Uterus (tissue), 4 donors: ENCODE results near the gene LIFR. TPM values are rescaled to one million over a fixed set of nuclear protein-coding genes. Genes with fewer than 3 reads are reported as not detected.
A peak's percentile ranks its signal among the peaks of the same experiment; 100 is the strongest.

ENCODE experiments used
- DNase-seq, 2 donors: peaks; one replicate each; pipeline ENCODE4 v3.0.0-alpha.2; 2019 to 2020
- H3K27ac ChIP-seq, 2 donors: fragments of 200-600 bp; sonication (generic); 1 replicate in 1 of 2; 2 replicates in 1 of 2; pipeline ENCODE4 v1.5.1; 2016 to 2018
- H3K27me3 ChIP-seq, 2 donors: fragments of 200-600 bp; sonication (generic); one replicate each; pipeline ENCODE4 v1.5.1; 2018 to 2019; ENCODE audit warnings: control low read depth in 1 of 2
- H3K36me3 ChIP-seq, 2 donors: fragments of 200-600 bp; sonication (generic); one replicate each; pipeline ENCODE4 v1.5.1; 2019; ENCODE audit warnings: control low read depth in 1 of 2
- H3K4me1 ChIP-seq, 2 donors: fragments of 200-600 bp; sonication (generic); one replicate each; pipeline ENCODE4 v1.5.1; 2018 to 2019; ENCODE audit warnings: control low read depth in 1 of 2
- H3K4me3 ChIP-seq, 2 donors: fragments of 200-600 bp; sonication (generic); 1 replicate in 1 of 2; 2 replicates in 1 of 2; pipeline ENCODE4 v1.5.1; 2018 to 2019; ENCODE audit warnings: mild to moderate bottlenecking in 1 of 2
- H3K9me3 ChIP-seq, 2 donors: fragments of 200-600 bp; sonication (generic); one replicate each; pipeline ENCODE4 v1.5.1; 2019; ENCODE audit warnings: control low read depth in 1 of 2
- POLR2A ChIP-seq, 2 donors: fragments of 450-650 bp; IDR thresholded peaks; one replicate each; pipeline ENCODE4 v1.6.1; 2016; ENCODE audit warnings: antibody characterized with exemption in 2 of 2, mild to moderate bottlenecking in 1 of 2, moderate library complexity in 1 of 2
- intact Hi-C: fragments of 100-400 bp; cut with DNase I; formaldehyde crosslinking; loops from one replicate; pipeline ENCODE4 v1.15.1; 2023; ENCODE audit warnings: low total_unique reads
- microRNA-seq: library from miRNA; unstranded; fragments of <30 nt; microRNA quantifications from one replicate; pipeline ENCODE4, GENCODE V29; 2016; ENCODE audit warnings: borderline microRNAs expressed, borderline replicate concordance
- small RNA-seq: library from RNA; depleted of rRNA; stranded (forward); fragments of <200 nt; gene quantifications from one replicate; pipeline ENCODE3, GENCODE V24; 2016
- total RNA-seq, 4 donors: library from RNA; depleted of rRNA in 3 of 4; stranded (reverse); fragments of >200 nt in 3 of 4; gene quantifications; one replicate each; pipeline versions ENCODE4 v1.1.0 to v1.2.4, GENCODE V29; 2014 to 2023
- TF ChIP-seq, protein P1 (sequence below), 4 experiments: fragments of 200-600 bp in 2 of 4; fragments of 450-650 bp in 2 of 4; sonication (generic) in 2 of 4; IDR thresholded peaks; one replicate each; pipeline ENCODE4 v1.5.1; 2016 to 2019; ENCODE audit warnings: antibody characterized with exemption in 4 of 4, mild to moderate bottlenecking in 2 of 4, moderate library complexity in 1 of 4
- donor health status: DM: yes; HTN: yes; CAD: no.

The LIFR gene
- total RNA-seq, 4 donors from 2014 or later, result 141 to 310 (median 232) TPM

DNA sequence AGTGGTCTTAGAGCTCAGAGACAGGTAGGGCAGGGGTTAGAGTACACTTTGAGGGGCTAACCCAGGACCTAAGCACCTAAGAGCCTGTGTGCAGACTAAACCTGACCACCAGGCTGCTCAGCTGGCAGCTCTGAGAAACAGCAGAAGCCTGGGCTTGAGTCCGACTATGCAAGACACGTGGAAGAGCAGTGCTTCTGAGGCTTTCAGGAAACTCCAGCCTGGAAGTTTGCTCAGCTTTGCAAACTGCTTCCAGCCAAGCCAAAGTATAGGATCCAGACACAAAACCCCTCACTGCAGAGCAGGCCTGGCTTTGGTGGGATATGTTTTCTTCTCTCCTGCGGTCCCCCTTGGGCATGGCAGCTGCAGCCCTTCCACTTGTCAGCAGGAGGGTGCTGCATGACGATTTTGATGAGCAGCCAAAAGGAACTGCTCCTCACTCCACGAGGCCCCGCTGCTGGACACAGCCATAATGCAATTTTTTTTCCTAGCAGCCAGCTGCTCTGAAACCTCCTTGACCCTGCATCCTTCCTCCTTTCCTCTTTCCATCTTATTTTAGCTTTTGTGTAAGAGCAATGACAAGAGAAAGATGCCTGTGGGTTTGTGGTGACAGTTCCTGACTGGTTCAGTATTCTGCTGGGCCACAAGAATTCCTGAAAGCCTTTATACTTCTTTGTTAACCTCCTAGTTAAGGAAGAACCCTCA lies 123.1 kb downstream of the LIFR start:
- intact Hi-C loops, result loop anchor here (10.0 kb wide), 1 partner anchor 371 kb away; no protein-coding TSS in a partner anchor
- TF ChIP-seq, protein P1, sequence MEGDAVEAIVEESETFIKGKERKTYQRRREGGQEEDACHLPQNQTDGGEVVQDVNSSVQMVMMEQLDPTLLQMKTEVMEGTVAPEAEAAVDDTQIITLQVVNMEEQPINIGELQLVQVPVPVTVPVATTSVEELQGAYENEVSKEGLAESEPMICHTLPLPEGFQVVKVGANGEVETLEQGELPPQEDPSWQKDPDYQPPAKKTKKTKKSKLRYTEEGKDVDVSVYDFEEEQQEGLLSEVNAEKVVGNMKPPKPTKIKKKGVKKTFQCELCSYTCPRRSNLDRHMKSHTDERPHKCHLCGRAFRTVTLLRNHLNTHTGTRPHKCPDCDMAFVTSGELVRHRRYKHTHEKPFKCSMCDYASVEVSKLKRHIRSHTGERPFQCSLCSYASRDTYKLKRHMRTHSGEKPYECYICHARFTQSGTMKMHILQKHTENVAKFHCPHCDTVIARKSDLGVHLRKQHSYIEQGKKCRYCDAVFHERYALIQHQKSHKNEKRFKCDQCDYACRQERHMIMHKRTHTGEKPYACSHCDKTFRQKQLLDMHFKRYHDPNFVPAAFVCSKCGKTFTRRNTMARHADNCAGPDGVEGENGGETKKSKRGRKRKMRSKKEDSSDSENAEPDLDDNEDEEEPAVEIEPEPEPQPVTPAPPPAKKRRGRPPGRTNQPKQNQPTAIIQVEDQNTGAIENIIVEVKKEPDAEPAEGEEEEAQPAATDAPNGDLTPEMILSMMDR (IDR thresholded peaks at IDR 0.05), result no peak
- TF ChIP-seq POLR2A (IDR thresholded peaks at IDR 0.05), result no peak
- Histone ChIP-seq H3K4me1 (peaks cover 0 to 4% of the 10 kb centered on the region in 2 donors), H3K36me3 (no peaks in the 10 kb centered on the region), H3K9me3 (no peaks in the 10 kb centered on the region), H3K4me3 (no peak overlapping the region), H3K27me3 (no peaks in the 10 kb centered on the region), H3K27ac (peak overlapping the region; percentile 6 to 27)
- peak; percentile 24 to 40 for DNase-seq

DNA sequence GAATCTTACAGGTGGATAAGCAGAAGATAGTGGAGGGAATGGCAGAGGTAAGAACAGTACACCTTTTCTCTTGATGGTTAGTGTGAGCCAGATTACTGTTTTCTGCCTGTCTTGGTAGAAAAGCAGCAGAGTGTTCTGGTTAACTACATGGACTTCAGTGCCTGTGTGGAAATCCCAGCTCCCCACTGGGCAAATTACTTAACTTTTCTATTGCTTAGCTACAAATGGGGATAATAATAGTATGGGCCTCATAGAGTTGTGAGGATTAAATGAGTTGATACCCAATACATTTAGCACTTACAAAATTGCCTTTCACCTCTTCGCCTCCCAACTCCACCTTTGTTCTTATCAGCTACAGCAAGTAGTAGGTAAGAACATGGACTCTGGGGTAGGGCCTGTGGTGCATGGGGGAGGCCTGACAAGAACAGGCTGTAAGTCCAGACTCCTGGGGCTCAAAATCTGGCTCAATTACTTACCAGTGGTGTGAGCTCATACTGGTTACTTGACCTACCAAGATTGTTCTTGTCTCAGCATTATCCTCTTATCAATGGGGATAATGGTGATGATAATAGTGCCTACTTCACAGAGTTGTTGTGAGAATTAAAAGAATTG lies 125.1 kb downstream of the LIFR start:
- intact Hi-C loops, result loop anchor here (10.0 kb wide), 1 partner anchor 373 kb away; no protein-coding TSS in a partner anchor
- Histone ChIP-seq H3K9me3 (no peaks in the 10 kb centered on the region), H3K4me1 (peaks cover 0 to 4% of the 10 kb centered on the region in 2 donors), H3K27me3 (no peaks in the 10 kb centered on the region), H3K36me3 (no peaks in the 10 kb centered on the region), H3K27ac (no peak overlapping the region), H3K4me3 (no peak overlapping the region)
- no peak for DNase-seq
- TF ChIP-seq POLR2A (IDR thresholded peaks at IDR 0.05), result no peak
- TF ChIP-seq, protein P1 (IDR thresholded peaks at IDR 0.05), result no peak

DNA sequence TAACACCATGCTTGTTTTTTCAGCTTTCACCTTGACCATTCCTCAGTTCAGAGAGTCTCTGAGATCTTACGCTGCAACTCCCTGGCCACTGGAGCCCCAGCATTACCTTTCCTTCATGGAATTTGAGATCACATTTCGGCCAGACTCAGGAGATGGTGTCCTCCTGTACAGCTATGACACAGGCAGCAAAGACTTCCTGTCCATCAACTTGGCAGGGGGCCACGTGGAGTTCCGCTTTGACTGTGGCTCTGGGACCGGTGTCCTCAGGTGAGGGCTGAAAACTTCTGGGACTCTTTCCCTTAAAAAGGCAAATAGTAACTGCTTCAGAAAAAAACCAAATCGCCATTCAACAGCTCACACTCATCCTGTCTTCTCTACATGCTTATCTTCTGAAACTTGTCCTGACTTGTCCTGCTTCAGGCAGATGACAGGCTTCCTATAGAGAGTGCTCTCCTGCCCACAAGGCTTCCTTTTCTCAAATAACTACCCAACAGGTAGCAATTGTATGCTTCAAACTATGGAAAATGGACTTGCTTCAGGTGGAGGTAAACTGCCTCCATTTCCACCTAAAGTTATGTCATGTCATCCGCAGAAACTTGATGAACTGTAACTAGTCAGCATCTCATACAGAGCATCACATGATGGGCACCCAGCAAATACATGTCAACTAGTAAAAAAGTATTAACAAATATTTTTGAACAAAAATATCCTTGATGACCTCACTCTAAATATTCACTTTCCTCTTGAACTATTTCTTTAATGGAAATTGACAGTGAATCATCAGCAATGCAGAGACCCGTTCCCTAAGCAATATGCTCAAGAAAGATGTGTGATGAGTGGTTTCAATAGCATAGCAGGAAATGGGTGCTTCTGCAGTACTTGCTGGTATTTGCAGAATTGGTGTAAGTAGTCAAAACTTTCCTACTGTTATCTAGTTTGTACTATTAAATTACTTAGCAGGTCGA lies 129.2 kb downstream of the LIFR start:
- Histone ChIP-seq H3K4me3 (no peak overlapping the region), H3K36me3 (no peaks in the 10 kb centered on the region), H3K27ac (no peak overlapping the region), H3K9me3 (no peaks in the 10 kb centered on the region), H3K4me1 (no peaks in the 10 kb centered on the region), H3K27me3 (no peaks in the 10 kb centered on the region)
- no peak for TF ChIP-seq POLR2A (IDR thresholded peaks at IDR 0.05)
- TF ChIP-seq, protein P1 (IDR thresholded peaks at IDR 0.05), result no peak
- no peak for DNase-seq
- intact Hi-C loops, result no loop called here

DNA sequence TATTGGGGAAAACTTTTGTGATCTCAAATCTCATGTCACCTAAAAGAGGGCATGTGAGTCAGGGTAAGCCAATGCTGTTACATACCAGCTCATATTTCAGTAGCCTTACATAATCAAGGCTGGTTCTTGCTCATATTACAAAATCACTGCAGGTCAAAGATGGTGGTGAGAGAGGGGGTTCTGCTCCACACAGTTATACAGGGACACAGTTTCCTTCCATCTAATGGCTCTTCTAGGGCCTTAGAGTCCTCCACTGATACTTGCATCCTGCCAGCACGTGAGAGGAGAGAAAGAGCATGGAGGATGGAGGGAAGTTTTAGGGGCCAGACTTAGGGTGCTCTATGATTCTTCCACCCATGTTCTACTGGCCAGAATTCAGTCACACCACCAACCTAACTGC lies 130.0 kb downstream of the LIFR start:
- Histone ChIP-seq H3K27ac (no peak overlapping the region), H3K27me3 (no peaks in the 10 kb centered on the region), H3K9me3 (no peaks in the 10 kb centered on the region), H3K36me3 (no peaks in the 10 kb centered on the region), H3K4me1 (no peaks in the 10 kb centered on the region), H3K4me3 (no peak overlapping the region)
- TF ChIP-seq, protein P1 (IDR thresholded peaks at IDR 0.05), result no peak
- TF ChIP-seq POLR2A (IDR thresholded peaks at IDR 0.05), result no peak
- no peak for DNase-seq
- intact Hi-C loops, result no loop called here

Small RNA genes within 50 kb of the gene (microRNA-seq; reads per million reads assigned to microRNA genes)
- gene MIR3650, result not detected

Small RNA genes within 50 kb of the gene (small RNA-seq; reads per million reads assigned to genes)
- gene AC091839.1, result not detected
- gene MIR3650, result not detected
